ENCODE data around the gene OR51D1.

Gene OR51D1

DNA sequence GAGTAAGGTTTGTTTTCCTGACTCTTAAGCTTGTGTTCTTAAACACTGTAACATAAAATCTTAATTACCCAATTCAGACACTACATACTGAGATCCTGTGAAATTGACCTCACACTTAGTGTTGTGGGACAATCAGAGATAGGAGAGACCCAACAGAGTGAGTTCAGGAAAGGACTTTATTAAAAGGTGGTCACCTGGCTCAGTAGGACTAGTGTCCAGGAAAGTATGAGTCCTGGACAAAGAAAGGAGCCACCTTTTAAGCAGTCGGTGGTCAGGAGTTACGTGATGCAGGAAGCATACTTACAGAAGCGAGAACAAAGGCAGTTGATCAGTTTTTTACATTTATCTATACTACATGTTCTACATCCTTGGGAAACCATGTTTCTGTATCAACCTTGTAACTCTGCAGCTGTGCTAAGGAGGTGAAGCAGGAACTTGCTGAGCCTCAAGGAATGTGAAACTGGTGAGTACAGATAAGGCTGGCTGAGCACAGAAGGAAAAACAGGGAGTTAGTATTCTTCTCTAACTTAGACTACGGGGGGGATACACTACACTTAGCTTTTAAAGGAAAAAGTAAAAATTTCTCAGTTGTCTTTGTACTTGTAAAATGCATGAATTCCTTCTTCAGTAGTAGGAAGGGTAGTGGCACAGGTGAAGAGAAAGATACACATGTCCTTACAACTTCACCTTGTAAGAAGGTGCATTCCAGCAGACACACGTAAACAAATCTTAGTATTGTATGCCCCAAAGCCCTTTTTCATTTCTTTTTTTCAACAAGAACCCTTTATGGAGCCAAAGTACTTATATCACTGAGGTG, 21.6 kb downstream of the OR51D1 start:
- no peak overlapping the region for H2AFZ ChIP-seq (ENCODE audit: low read depth, low read length)

GRCh38 chr11:4662876-4663275, 25.6 kb downstream of the OR51D1 start:
- TF ChIP-seq, protein P1, sequence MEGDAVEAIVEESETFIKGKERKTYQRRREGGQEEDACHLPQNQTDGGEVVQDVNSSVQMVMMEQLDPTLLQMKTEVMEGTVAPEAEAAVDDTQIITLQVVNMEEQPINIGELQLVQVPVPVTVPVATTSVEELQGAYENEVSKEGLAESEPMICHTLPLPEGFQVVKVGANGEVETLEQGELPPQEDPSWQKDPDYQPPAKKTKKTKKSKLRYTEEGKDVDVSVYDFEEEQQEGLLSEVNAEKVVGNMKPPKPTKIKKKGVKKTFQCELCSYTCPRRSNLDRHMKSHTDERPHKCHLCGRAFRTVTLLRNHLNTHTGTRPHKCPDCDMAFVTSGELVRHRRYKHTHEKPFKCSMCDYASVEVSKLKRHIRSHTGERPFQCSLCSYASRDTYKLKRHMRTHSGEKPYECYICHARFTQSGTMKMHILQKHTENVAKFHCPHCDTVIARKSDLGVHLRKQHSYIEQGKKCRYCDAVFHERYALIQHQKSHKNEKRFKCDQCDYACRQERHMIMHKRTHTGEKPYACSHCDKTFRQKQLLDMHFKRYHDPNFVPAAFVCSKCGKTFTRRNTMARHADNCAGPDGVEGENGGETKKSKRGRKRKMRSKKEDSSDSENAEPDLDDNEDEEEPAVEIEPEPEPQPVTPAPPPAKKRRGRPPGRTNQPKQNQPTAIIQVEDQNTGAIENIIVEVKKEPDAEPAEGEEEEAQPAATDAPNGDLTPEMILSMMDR (IDR thresholded peaks at IDR 0.05; ENCODE audit: borderline replicate concordance, extremely low read depth, low read length, poor library complexity, severe bottlenecking), result no peak
- no peak for TF ChIP-seq EZH2 (IDR thresholded peaks at IDR 0.05; ENCODE audit: borderline replicate concordance, low read depth, low read length, severe bottlenecking)
- ATAC-seq (ENCODE audit: insufficient read depth, low read depth) (no peak), DNase-seq (no peak)
- Histone ChIP-seq H3K79me2 (ENCODE audit: insufficient read depth, low read length) (no peaks in the 10 kb centered on the region), H3K4me3 (ENCODE audit: low read depth in 1 of 2, low read length in 2 of 2) (no peak overlapping the region), H3K9ac (ENCODE audit: low read depth, low read length) (no peak overlapping the region), H3K9me3 (ENCODE audit: insufficient read depth, low read length, severe bottlenecking) (no peaks in the 10 kb centered on the region), H3K27ac (ENCODE audit: low read length) (no peak overlapping the region), H2AFZ (ENCODE audit: low read depth, low read length) (no peak overlapping the region), H3K4me2 (ENCODE audit: insufficient read depth, low read length) (no peak overlapping the region), H3K4me1 (ENCODE audit: insufficient read depth, low read length) (no peaks in the 10 kb centered on the region), H3K27me3 (ENCODE audit: insufficient read depth, low read length, poor library complexity) (peaks cover 13% of the 10 kb centered on the region), H4K20me1 (ENCODE audit: insufficient read depth, low read length) (no peaks in the 10 kb centered on the region), H3K36me3 (ENCODE audit: insufficient read depth, low read length) (no peaks in the 10 kb centered on the region)

More for the DNA sequence above, 21.6 kb downstream of the OR51D1 start:
- Histone ChIP-seq H3K36me3 (ENCODE audit: insufficient read depth, low read length) (no peaks in the 10 kb centered on the region), H3K4me2 (ENCODE audit: insufficient read depth, low read length) (no peak overlapping the region), H3K79me2 (ENCODE audit: insufficient read depth, low read length) (no peaks in the 10 kb centered on the region), H3K4me1 (ENCODE audit: insufficient read depth, low read length) (no peaks in the 10 kb centered on the region), H3K27ac (ENCODE audit: low read length) (no peak overlapping the region), H3K27me3 (ENCODE audit: insufficient read depth, low read length, poor library complexity) (peaks cover 8% of the 10 kb centered on the region), H3K9ac (ENCODE audit: low read depth, low read length) (no peak overlapping the region), H3K9me3 (ENCODE audit: insufficient read depth, low read length, severe bottlenecking) (no peaks in the 10 kb centered on the region), H4K20me1 (ENCODE audit: insufficient read depth, low read length) (no peaks in the 10 kb centered on the region), H3K4me3 (ENCODE audit: low read depth in 1 of 2, low read length in 2 of 2) (no peak overlapping the region)
- no peak for DNase-seq
- TF ChIP-seq, protein P1 (IDR thresholded peaks at IDR 0.05; ENCODE audit: borderline replicate concordance, extremely low read depth, low read length, poor library complexity, severe bottlenecking), result no peak
- TF ChIP-seq EZH2 (IDR thresholded peaks at IDR 0.05; ENCODE audit: borderline replicate concordance, low read depth, low read length, severe bottlenecking), result no peak
- ATAC-seq (ENCODE audit: insufficient read depth, low read depth), result no peak

- Histone ChIP-seq H3K27me3 (ENCODE audit: insufficient read depth, low read length, poor library complexity) (peaks cover 13% of the 10 kb centered on the region), H3K36me3 (ENCODE audit: insufficient read depth, low read length) (no peaks in the 10 kb centered on the region), H3K79me2 (ENCODE audit: insufficient read depth, low read length) (no peaks in the 10 kb centered on the region), H3K4me1 (ENCODE audit: insufficient read depth, low read length) (no peaks in the 10 kb centered on the region), H3K27ac (ENCODE audit: low read length) (no peak overlapping the region), H3K4me3 (ENCODE audit: low read depth in 1 of 2, low read length in 2 of 2) (no peak overlapping the region), H3K9me3 (ENCODE audit: insufficient read depth, low read length, severe bottlenecking) (no peaks in the 10 kb centered on the region), H3K9ac (ENCODE audit: low read depth, low read length) (no peak overlapping the region), H2AFZ (ENCODE audit: low read depth, low read length) (no peak overlapping the region), H3K4me2 (ENCODE audit: insufficient read depth, low read length) (no peak overlapping the region), H4K20me1 (ENCODE audit: insufficient read depth, low read length) (no peaks in the 10 kb centered on the region)
- DNase-seq (no peak), ATAC-seq (ENCODE audit: insufficient read depth, low read depth) (no peak)
- TF ChIP-seq, protein P1 (IDR thresholded peaks at IDR 0.05; ENCODE audit: borderline replicate concordance, extremely low read depth, low read length, poor library complexity, severe bottlenecking), result no peak
- TF ChIP-seq EZH2 (IDR thresholded peaks at IDR 0.05; ENCODE audit: borderline replicate concordance, low read depth, low read length, severe bottlenecking), result no peak
These were observed 26.9 kb downstream of the OR51D1 start for GRCh38 chr11:4664183-4664582.

All from DND-41 (cell line).